Suppressor macrophage (primary cell): ENCODE measurements around the gene SLC6A6.
A peak's percentile ranks its signal among the peaks of the same experiment; 100 is the strongest.
"Not testable (repeated sequence)": the region's sequence is repeated elsewhere in the genome, so short reads cannot be mapped to it uniquely, and the experiment has no call there.

Source experiments
- DNase-seq, 4 experiments: peaks; one replicate each; pipeline ENCODE4 v3.0.0-alpha.2; 2020 to 2022

The SLC6A6 gene

GRCh38 chr3:14508966-14509795, 106.8 kb downstream of the SLC6A6 start:
- peak; percentile 33 to 76 (median 64) for DNase-seq

GRCh38 chr3:14509796-14510100, 107.3 kb downstream of the SLC6A6 start:
- DNase-seq = no peak

GRCh38 chr3:14510838-14511622, 108.6 kb downstream of the SLC6A6 start:
- no peak for DNase-seq

- DNase-seq = no peak
These were observed 109.3 kb downstream of the SLC6A6 start for GRCh38 chr3:14511623-14512280.

- no peak for DNase-seq
These were observed 110.0 kb downstream of the SLC6A6 start for GRCh38 chr3:14512281-14512941.

- no peak for DNase-seq
These were observed 110.5 kb downstream of the SLC6A6 start for GRCh38 chr3:14512942-14513327.

GRCh38 chr3:14513566-14514322, 111.3 kb downstream of the SLC6A6 start:
- DNase-seq = no peak

- no peak for DNase-seq
These were observed 111.9 kb downstream of the SLC6A6 start for GRCh38 chr3:14514323-14514720.

- not testable (repeated sequence) for DNase-seq
These were observed 113.1 kb downstream of the SLC6A6 start for GRCh38 chr3:14515526-14515925.

- DNase-seq = no peak
These were observed 114.4 kb downstream of the SLC6A6 start for GRCh38 chr3:14516738-14517345.

GRCh38 chr3:14517601-14518431, 115.4 kb downstream of the SLC6A6 start:
- DNase-seq = no peak

GRCh38 chr3:14518432-14518802, 116.0 kb downstream of the SLC6A6 start:
- no peak for DNase-seq

- no peak for DNase-seq
These were observed 116.5 kb downstream of the SLC6A6 start for GRCh38 chr3:14518893-14519292.

- DNase-seq = no peak
These were observed 117.0 kb downstream of the SLC6A6 start for GRCh38 chr3:14519406-14519805.

GRCh38 chr3:14520149-14520548, 117.7 kb downstream of the SLC6A6 start:
- DNase-seq = no peak

GRCh38 chr3:14520967-14521366, 118.6 kb downstream of the SLC6A6 start:
- DNase-seq = no peak

GRCh38 chr3:14521611-14522010, 119.2 kb downstream of the SLC6A6 start:
- no peak for DNase-seq

GRCh38 chr3:14522129-14522691, 119.8 kb downstream of the SLC6A6 start:
- no peak for DNase-seq

- DNase-seq = no peak
These were observed 120.4 kb downstream of the SLC6A6 start for GRCh38 chr3:14522768-14523167.

- DNase-seq = no peak
These were observed 121.4 kb downstream of the SLC6A6 start for GRCh38 chr3:14523792-14524191.

- no peak for DNase-seq
These were observed 121.9 kb downstream of the SLC6A6 start for GRCh38 chr3:14524311-14524711.
